H9 (cell line): ENCODE results near the gene P2RX6. TPM values are rescaled to one million over a fixed set of nuclear protein-coding genes. Genes with fewer than 3 reads are reported as not detected.

Source experiments
- DNase-seq: peaks from one replicate; pipeline ENCODE4 v3.0.0-alpha.2; 2017
- H2AFZ ChIP-seq: one replicate; pipeline ENCODE4 v1.6.1; 2013; ENCODE audit warnings: mild to moderate bottlenecking, low read length, control low read depth, moderate library complexity
- H2AK5ac ChIP-seq: 2 replicates; pipeline ENCODE4 v1.6.1; 2013; ENCODE audit warnings: low read length, control low read depth, mixed read lengths; ENCODE audit not compliant: insufficient read length
- H2BK120ac ChIP-seq: one replicate; pipeline ENCODE4 v1.6.1; 2013; ENCODE audit warnings: low read depth, mild to moderate bottlenecking, low read length, control low read depth, inconsistent platforms; ENCODE audit not compliant: poor library complexity, severe bottlenecking
- H2BK12ac ChIP-seq: 2 replicates; pipeline ENCODE4 v1.6.1; 2013; ENCODE audit warnings: low read length, control low read depth, mixed read lengths, low read depth; ENCODE audit not compliant: insufficient read length
- H2BK15ac ChIP-seq: 2 replicates; pipeline ENCODE4 v1.6.1; 2013; ENCODE audit warnings: low read depth, low read length, control low read depth
- H2BK20ac ChIP-seq: one replicate; pipeline ENCODE4 v1.6.1; 2013; ENCODE audit warnings: low read depth, mild to moderate bottlenecking, low read length, control low read depth, inconsistent platforms; ENCODE audit not compliant: poor library complexity, severe bottlenecking
- H2BK5ac ChIP-seq: 2 replicates; pipeline ENCODE4 v1.6.1; 2013; ENCODE audit warnings: low read length, control low read depth, mixed read lengths; ENCODE audit not compliant: insufficient read length
- H3K14ac ChIP-seq: 2 replicates; pipeline ENCODE4 v1.6.1; 2013; ENCODE audit warnings: low read length, control low read depth; ENCODE audit not compliant: insufficient read depth
- H3K18ac ChIP-seq: 2 replicates; pipeline ENCODE4 v1.6.1; 2013; ENCODE audit warnings: low read depth, mild to moderate bottlenecking, mixed read lengths, low read length, control low read depth; ENCODE audit not compliant: insufficient read length
- H3K23ac ChIP-seq: 2 replicates; pipeline ENCODE4 v1.6.1; 2013; ENCODE audit warnings: low read length, control low read depth, mixed read lengths, low read depth; ENCODE audit not compliant: insufficient read length
- H3K23me2 ChIP-seq: 2 replicates; pipeline ENCODE4 v1.6.1; 2013; ENCODE audit warnings: low read depth, mild to moderate bottlenecking, mixed read lengths, low read length, control low read depth; ENCODE audit not compliant: insufficient read length, poor library complexity, severe bottlenecking
- H3K27ac ChIP-seq: 2 replicates; pipeline ENCODE4 v1.5.1; 2013; ENCODE audit warnings: low read length, control low read depth, mixed read lengths, low read depth; ENCODE audit not compliant: insufficient read length
- H3K27me3 ChIP-seq: 2 replicates; pipeline ENCODE4 v1.6.1; 2013; ENCODE audit warnings: low read length, control low read depth, inconsistent platforms; ENCODE audit not compliant: insufficient read depth
- H3K4ac ChIP-seq: 2 replicates; pipeline ENCODE4 v1.6.1; 2013; ENCODE audit warnings: low read depth, mild to moderate bottlenecking, control low read depth, inconsistent platforms, low read length, moderate library complexity
- H3K4me1 ChIP-seq: 2 replicates; pipeline ENCODE4 v1.6.1; 2013; ENCODE audit warnings: low read length, control low read depth, inconsistent platforms; ENCODE audit not compliant: insufficient read depth
- H3K4me2 ChIP-seq: 2 replicates; pipeline ENCODE4 v1.6.1; 2013; ENCODE audit warnings: low read length, control low read depth, mixed read lengths; ENCODE audit not compliant: insufficient read length, insufficient read depth
- H3K56ac ChIP-seq: 2 replicates; pipeline ENCODE4 v1.6.1; 2013; ENCODE audit warnings: low read depth, mild to moderate bottlenecking, mixed read lengths, low read length, control low read depth; ENCODE audit not compliant: insufficient read length
- H3K79me1 ChIP-seq: 2 replicates; pipeline ENCODE4 v1.6.1; 2013; ENCODE audit warnings: low read depth, mild to moderate bottlenecking, moderate library complexity, low read length, control low read depth, inconsistent platforms; ENCODE audit not compliant: insufficient read depth, poor library complexity, severe bottlenecking
- H3K79me2 ChIP-seq: 2 replicates; pipeline ENCODE4 v1.6.1; 2013; ENCODE audit warnings: low read length, control low read depth, inconsistent platforms; ENCODE audit not compliant: insufficient read depth
- H3K9ac ChIP-seq: 2 replicates; pipeline ENCODE4 v1.6.1; 2013; ENCODE audit warnings: low read length, control low read depth, mixed read lengths; ENCODE audit not compliant: insufficient read length; ENCODE audit errors: extremely low read depth
- H3K9me3 ChIP-seq: one replicate; pipeline ENCODE4 v1.6.1; 2013; ENCODE audit warnings: low read depth, low read length, inconsistent platforms; ENCODE audit not compliant: control insufficient read depth
- H3T11ph ChIP-seq: one replicate; pipeline ENCODE4 v1.6.1; 2013; ENCODE audit warnings: mild to moderate bottlenecking, low read length, control low read depth, inconsistent platforms
- H4K20me1 ChIP-seq: one replicate; pipeline ENCODE4 v1.6.1; 2013; ENCODE audit not compliant: control insufficient read depth, insufficient read length, insufficient read depth
- H4K5ac ChIP-seq: 2 replicates; pipeline ENCODE4 v1.6.1; 2013; ENCODE audit warnings: low read depth, mild to moderate bottlenecking, mixed read lengths, low read length, control low read depth; ENCODE audit not compliant: insufficient read length
- H4K8ac ChIP-seq: replicated peaks from 2 replicates; pipeline ENCODE4 v1.6.1; 2013; ENCODE audit warnings: low read length, control low read depth, mixed read lengths, low read depth; ENCODE audit not compliant: insufficient read length
- H4K91ac ChIP-seq: 2 replicates; pipeline ENCODE4 v1.6.1; 2013; ENCODE audit warnings: low read depth, mild to moderate bottlenecking, moderate library complexity, mixed read lengths, low read length, control low read depth; ENCODE audit not compliant: insufficient read length
- H3K27ac Mint-ChIP-seq, 3 experiments: 2 replicates in 2 of 3; 3 replicates in 1 of 3; pipeline ENCODE4 v1.8.0; 2020 to 2021; ENCODE audit warnings: mixed read lengths in 3 of 3, mild to moderate bottlenecking in 1 of 3, moderate library complexity in 1 of 3
- H3K27me3 Mint-ChIP-seq: 2 replicates; pipeline ENCODE4 v1.8.0; 2021; ENCODE audit warnings: low read depth, mild to moderate bottlenecking, moderate library complexity, mixed read lengths
- H3K36me3 Mint-ChIP-seq, 3 experiments: 2 replicates in 2 of 3; 3 replicates in 1 of 3; pipeline ENCODE4 v1.8.0; 2020 to 2021; ENCODE audit warnings: low read depth in 3 of 3, mixed read lengths in 3 of 3; ENCODE audit not compliant: insufficient read depth in 1 of 3
- H3K4me1 Mint-ChIP-seq, 2 experiments: 2 replicates each; pipeline ENCODE4 v1.8.0; 2020; ENCODE audit warnings: mixed read lengths in 2 of 2
- H3K4me3 Mint-ChIP-seq, 2 experiments: 2 replicates in 1 of 2; 3 replicates in 1 of 2; pipeline ENCODE4 v1.8.0; 2020 to 2021; ENCODE audit warnings: mild to moderate bottlenecking in 2 of 2, mixed read lengths in 2 of 2, moderate library complexity in 1 of 2
- H3K9me3 Mint-ChIP-seq, 2 experiments: 2 replicates in 1 of 2; 3 replicates in 1 of 2; pipeline ENCODE4 v1.8.0; 2020; ENCODE audit warnings: mild to moderate bottlenecking in 2 of 2, mixed read lengths in 2 of 2, moderate library complexity in 1 of 2
- WGBS: extraction: QIAGEN DNeasy Blood & Tissue Kit; methylation state at CpG from one replicate; pipeline ENCODE4 v1.1.7; 2013; ENCODE audit warnings: missing lambda C conversion rate, low lambda C conversion rate, mixed read lengths; ENCODE audit not compliant: insufficient read length; ENCODE audit errors: extremely low coverage; 5-methylcytosine and 5-hydroxymethylcytosine counted together
- total RNA-seq: library from RNA; stranded (reverse); gene quantifications from 2 replicates; pipeline ENCODE4 v1.2.1, GENCODE V29; 2021
- TF ChIP-seq, protein P1 (sequence below): fragments of 200-600 bp; sonication (generic); conservative IDR thresholded peaks from 3 replicates; pipeline ENCODE4 v1.8.0; 2021; ENCODE audit warnings: antibody characterized with exemption, mild to moderate bottlenecking

Gene P2RX6
- total RNA-seq, 1 experiment from 2014 or later = not detected

DNA sequence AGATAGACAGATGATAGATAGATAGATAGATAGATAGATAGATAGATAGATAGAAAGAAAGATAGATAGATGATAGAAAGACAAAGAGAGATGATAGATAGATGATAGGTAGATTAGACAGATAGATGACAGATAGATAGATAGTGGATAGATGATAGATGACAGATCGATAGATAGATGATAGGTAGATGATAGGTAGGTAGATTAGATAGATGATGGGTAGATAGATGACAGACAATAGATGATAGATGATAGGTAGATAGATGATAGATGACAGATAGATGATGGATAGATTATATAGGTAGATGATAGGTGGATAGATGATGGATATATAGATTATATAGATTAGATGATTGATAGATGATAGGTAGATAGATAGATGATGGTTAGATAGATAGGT, 28.6 kb upstream of the P2RX6 start:
- no peaks in the 10 kb centered on the region for H3K27me3 ChIP-seq
- H4K8ac ChIP-seq = no peak overlapping the region
- no peak overlapping the region for H3K27ac ChIP-seq
- TF ChIP-seq, protein P1, sequence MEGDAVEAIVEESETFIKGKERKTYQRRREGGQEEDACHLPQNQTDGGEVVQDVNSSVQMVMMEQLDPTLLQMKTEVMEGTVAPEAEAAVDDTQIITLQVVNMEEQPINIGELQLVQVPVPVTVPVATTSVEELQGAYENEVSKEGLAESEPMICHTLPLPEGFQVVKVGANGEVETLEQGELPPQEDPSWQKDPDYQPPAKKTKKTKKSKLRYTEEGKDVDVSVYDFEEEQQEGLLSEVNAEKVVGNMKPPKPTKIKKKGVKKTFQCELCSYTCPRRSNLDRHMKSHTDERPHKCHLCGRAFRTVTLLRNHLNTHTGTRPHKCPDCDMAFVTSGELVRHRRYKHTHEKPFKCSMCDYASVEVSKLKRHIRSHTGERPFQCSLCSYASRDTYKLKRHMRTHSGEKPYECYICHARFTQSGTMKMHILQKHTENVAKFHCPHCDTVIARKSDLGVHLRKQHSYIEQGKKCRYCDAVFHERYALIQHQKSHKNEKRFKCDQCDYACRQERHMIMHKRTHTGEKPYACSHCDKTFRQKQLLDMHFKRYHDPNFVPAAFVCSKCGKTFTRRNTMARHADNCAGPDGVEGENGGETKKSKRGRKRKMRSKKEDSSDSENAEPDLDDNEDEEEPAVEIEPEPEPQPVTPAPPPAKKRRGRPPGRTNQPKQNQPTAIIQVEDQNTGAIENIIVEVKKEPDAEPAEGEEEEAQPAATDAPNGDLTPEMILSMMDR = no peak
- H2BK12ac ChIP-seq = no peak overlapping the region
- H3T11ph ChIP-seq = no peak overlapping the region
- no peak overlapping the region for H2AFZ ChIP-seq
- H3K23me2 ChIP-seq = peaks cover 9% of the 10 kb centered on the region
- no peak overlapping the region for H3K27ac Mint-ChIP-seq
- no peak overlapping the region for H3K9ac ChIP-seq
- H2AK5ac ChIP-seq = no peak overlapping the region
- H3K56ac ChIP-seq = no peak overlapping the region
- H3K18ac ChIP-seq = no peak overlapping the region
- H2BK5ac ChIP-seq = no peak overlapping the region
- no peak overlapping the region for H2BK15ac ChIP-seq
- no peak overlapping the region for H3K23ac ChIP-seq
- H2BK120ac ChIP-seq = no peak overlapping the region
- H3K4ac ChIP-seq = no peak overlapping the region
- no peak for DNase-seq
- H3K4me3 Mint-ChIP-seq = no peak overlapping the region
- no peak overlapping the region for H4K91ac ChIP-seq
- H3K4me1 Mint-ChIP-seq = peaks cover 8 to 10% of the 10 kb centered on the region in 2 experiments
- 0 out of 2 replicates have a peak, but pooled peaks cover 2% of the 10 kb centered on the region for H3K4me1 ChIP-seq
- no peaks in the 10 kb centered on the region for H3K79me1 ChIP-seq
- H4K20me1 ChIP-seq = no peaks in the 10 kb centered on the region
- H4K5ac ChIP-seq = no peak overlapping the region
- no peaks in the 10 kb centered on the region; a peak in 1 of 5 replicates for H3K9me3 Mint-ChIP-seq
- H3K27me3 Mint-ChIP-seq = no peaks in the 10 kb centered on the region; the same call in 1 of the 2 replicates
- H2BK20ac ChIP-seq = no peak overlapping the region
- no peak overlapping the region for H3K14ac ChIP-seq
- WGBS = 100% methylated on average over 1 of the region's 1 CpG
- H3K79me2 ChIP-seq = no peaks in the 10 kb centered on the region
- H3K36me3 Mint-ChIP-seq = peaks cover 0 to 37% (median 21%) of the 10 kb centered on the region in 3 experiments
- H3K4me2 ChIP-seq = no peak overlapping the region
- no peaks in the 10 kb centered on the region for H3K9me3 ChIP-seq
